GM19372 (cell line): ENCODE measurements around the gene FAM83E.
"Not testable (repeated sequence)": the region's sequence is repeated elsewhere in the genome, so short reads cannot be mapped to it uniquely, and the experiment has no call there.

Experiments
- ATAC-seq: cut with Tn5 transposase; IDR thresholded peaks from one replicate; pipeline ENCODE4 v1.9.1; 2021; ENCODE audit warnings: mild to moderate bottlenecking, low read depth, moderate library complexity; ENCODE audit not compliant: unreplicated experiment

The FAM83E gene

GRCh38 chr19:48642862-48643261 lies 28.0 kb upstream of the FAM83E start:
- no peak for ATAC-seq

GRCh38 chr19:48641850-48642249 lies 27.0 kb upstream of the FAM83E start:
- no peak for ATAC-seq

GRCh38 chr19:48639483-48640375 lies 24.9 kb upstream of the FAM83E start:
- ATAC-seq, result no peak

GRCh38 chr19:48638831-48639381 lies 24.0 kb upstream of the FAM83E start:
- no peak for ATAC-seq

- ATAC-seq, result peak; percentile 17
Observed at GRCh38 chr19:48637948-48638830, 23.3 kb upstream of the FAM83E start.

- peak; percentile 77 for ATAC-seq
Observed at GRCh38 chr19:48637449-48637947, 22.6 kb upstream of the FAM83E start.

GRCh38 chr19:48636859-48637448 lies 22.1 kb upstream of the FAM83E start, which contains the start of gene DBP:
DBP (minus strand) TSS chr19:48637379; CDS start chr19:48636994, 385 bp downstream.
- no peak for ATAC-seq

- no peak for ATAC-seq
Observed at GRCh38 chr19:48635966-48636858, 21.3 kb upstream of the FAM83E start.

GRCh38 chr19:48635263-48635965 lies 20.5 kb upstream of the FAM83E start:
- no peak for ATAC-seq

GRCh38 chr19:48634424-48635262 lies 19.8 kb upstream of the FAM83E start:
- ATAC-seq, result peak; percentile 23

GRCh38 chr19:48634036-48634342 lies 19.1 kb upstream of the FAM83E start:
- ATAC-seq, result no peak

- no peak for ATAC-seq
Observed at GRCh38 chr19:48633148-48634035, 18.5 kb upstream of the FAM83E start.

- no peak for ATAC-seq
Observed at GRCh38 chr19:48632692-48633147, 17.8 kb upstream of the FAM83E start.

GRCh38 chr19:48632286-48632685 lies 17.4 kb upstream of the FAM83E start:
- ATAC-seq, result not testable (repeated sequence)

- ATAC-seq, result no peak
Observed at GRCh38 chr19:48631225-48631624, 16.3 kb upstream of the FAM83E start.

- no peak for ATAC-seq
Observed at GRCh38 chr19:48630296-48631063, 15.6 kb upstream of the FAM83E start.
